ENCODE results near the gene ASIC3. TPM values are rescaled to one million over a fixed set of nuclear protein-coding genes. Genes with fewer than 3 reads are reported as not detected.

The ASIC3 gene
- total RNA-seq, 2 donors from 2014 or later: 2.5 to 3.0 TPM

DNA sequence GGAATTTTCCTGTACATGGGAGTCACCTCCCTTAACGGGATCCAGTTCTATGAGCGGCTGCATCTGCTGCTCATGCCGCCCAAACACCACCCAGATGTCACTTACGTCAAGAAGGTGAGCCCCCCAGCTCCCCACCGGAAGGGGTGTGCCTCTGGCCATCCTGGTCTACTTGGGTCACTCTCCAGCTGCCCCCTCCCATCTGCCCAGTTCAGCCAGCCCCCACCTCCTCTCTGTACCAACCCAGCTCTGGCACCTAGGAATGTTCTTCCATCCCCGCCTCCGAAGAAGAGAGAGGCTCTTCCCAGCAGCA is 27.3 kb downstream of the ASIC3 start:
- no peak for DNase-seq
- H3K9me3 Mint-ChIP-seq: no peaks in the 10 kb centered on the region
- Histone ChIP-seq H3K4me1 (ENCODE audit: control insufficient read depth, insufficient read depth, low read length) (peaks cover 15% of the 10 kb centered on the region), H3K9ac (ENCODE audit: extremely low read depth, low read length, poor library complexity, severe bottlenecking) (no peak overlapping the region), H3K36me3 (ENCODE audit: control insufficient read depth, insufficient read depth, low read length) (peaks cover 25% of the 10 kb centered on the region), H3K27me3 (ENCODE audit: control insufficient read depth, insufficient read depth, low read length, poor library complexity, severe bottlenecking) (no peaks in the 10 kb centered on the region), H3K4me3 (ENCODE audit: low read length) (no peak overlapping the region), H3K9me3 (ENCODE audit: control insufficient read depth, low read length) (no peaks in the 10 kb centered on the region), H3K27ac (ENCODE audit: low read depth, low read length) (no peak overlapping the region)
- H3K4me3 Mint-ChIP-seq: no peak overlapping the region
- no peak for TF ChIP-seq CTCF (conservative IDR thresholded peaks at IDR 0.05)
- peaks cover 39% of the 10 kb centered on the region for H3K36me3 Mint-ChIP-seq (ENCODE audit: low read depth)
- H3K27me3 Mint-ChIP-seq (ENCODE audit: insufficient read depth): no peaks in the 10 kb centered on the region
- peaks cover 25% of the 10 kb centered on the region for H3K4me1 Mint-ChIP-seq
- 92 to 94% methylated on average over 5 to 7 of the region's 7 CpGs for WGBS, 2 experiments (ENCODE audit: insufficient coverage in 1 of 2, insufficient read length in 1 of 2)
- H3K27ac Mint-ChIP-seq: no peak overlapping the region

GRCh38 chr7:151075978-151076426 is 27.7 kb downstream of the ASIC3 start:
- Mint-ChIP-seq H3K4me3 (no peak overlapping the region), H3K4me1 (peaks cover 25% of the 10 kb centered on the region), H3K27ac (peak overlapping the region; percentile 17), H3K27me3 (ENCODE audit: insufficient read depth) (no peaks in the 10 kb centered on the region), H3K9me3 (no peaks in the 10 kb centered on the region), H3K36me3 (ENCODE audit: low read depth) (peaks cover 35% of the 10 kb centered on the region)
- no peak overlapping the region for H3K4me3 ChIP-seq (ENCODE audit: low read length)
- 86 to 89% methylated on average over 12 to 22 of the region's 22 CpGs for WGBS, 2 experiments (ENCODE audit: insufficient coverage in 1 of 2, insufficient read length in 1 of 2)
- peaks cover 21% of the 10 kb centered on the region for H3K36me3 ChIP-seq (ENCODE audit: control insufficient read depth, insufficient read depth, low read length)
- DNase-seq: no peak
- H3K27me3 ChIP-seq (ENCODE audit: control insufficient read depth, insufficient read depth, low read length, poor library complexity, severe bottlenecking): no peaks in the 10 kb centered on the region
- no peaks in the 10 kb centered on the region for H3K9me3 ChIP-seq (ENCODE audit: control insufficient read depth, low read length)
- H3K9ac ChIP-seq (ENCODE audit: extremely low read depth, low read length, poor library complexity, severe bottlenecking): no peak overlapping the region
- no peak for TF ChIP-seq CTCF (conservative IDR thresholded peaks at IDR 0.05)
- H3K27ac ChIP-seq (ENCODE audit: low read depth, low read length): no peak overlapping the region
- peaks cover 15% of the 10 kb centered on the region for H3K4me1 ChIP-seq (ENCODE audit: control insufficient read depth, insufficient read depth, low read length)

DNA sequence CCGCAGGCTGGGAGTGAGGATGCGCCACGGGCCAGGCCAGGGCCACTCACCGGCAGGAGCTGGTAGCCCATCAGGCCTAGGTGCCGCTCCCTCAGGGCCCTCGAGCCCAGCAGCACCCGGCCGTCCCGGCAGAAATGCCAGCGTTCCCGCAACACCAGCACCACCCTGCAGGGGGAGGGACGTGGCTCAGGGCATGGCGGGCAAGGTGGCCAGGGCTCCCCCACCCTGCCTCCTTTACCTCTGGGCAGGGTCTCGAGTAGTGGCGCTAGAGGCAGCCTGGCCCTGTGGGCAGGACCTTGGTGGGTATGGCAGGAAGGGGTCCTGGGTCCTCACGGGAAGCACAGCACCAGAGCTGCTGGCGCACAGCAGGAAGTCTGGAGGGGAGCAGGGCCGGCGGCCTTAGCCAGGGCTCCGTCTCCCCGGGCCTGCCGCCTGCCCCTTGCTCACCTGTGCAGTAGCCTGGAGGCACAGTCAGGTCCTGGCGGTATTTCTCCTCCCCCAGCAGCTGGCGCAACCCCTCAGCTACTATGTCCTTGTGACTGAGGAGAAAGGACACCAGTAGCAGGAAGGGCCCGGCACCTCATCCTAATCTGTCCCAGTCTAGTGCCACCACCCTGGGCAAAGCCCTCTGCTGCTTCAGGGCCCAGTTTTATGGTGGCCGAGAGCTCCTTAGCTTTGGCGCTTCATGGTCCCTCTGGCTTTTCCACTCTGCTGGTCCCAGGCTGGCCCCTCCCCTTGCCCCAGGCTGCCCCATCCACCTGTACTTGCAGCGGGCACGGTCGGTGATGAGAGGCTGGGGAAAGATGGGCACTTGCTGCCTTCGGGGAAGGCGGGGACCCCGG is 28.8 kb downstream of the ASIC3 start:
- Histone ChIP-seq H3K27ac (ENCODE audit: low read depth, low read length) (no peak overlapping the region), H3K27me3 (ENCODE audit: control insufficient read depth, insufficient read depth, low read length, poor library complexity, severe bottlenecking) (no peaks in the 10 kb centered on the region), H3K4me1 (ENCODE audit: control insufficient read depth, insufficient read depth, low read length) (peaks cover 20% of the 10 kb centered on the region), H3K36me3 (ENCODE audit: control insufficient read depth, insufficient read depth, low read length) (peaks cover 20% of the 10 kb centered on the region), H3K9ac (ENCODE audit: extremely low read depth, low read length, poor library complexity, severe bottlenecking) (no peak overlapping the region), H3K4me3 (ENCODE audit: low read length) (no peak overlapping the region), H3K9me3 (ENCODE audit: control insufficient read depth, low read length) (no peaks in the 10 kb centered on the region)
- H3K4me1 Mint-ChIP-seq: peaks cover 27% of the 10 kb centered on the region
- H3K27ac Mint-ChIP-seq: peak overlapping the region; percentile 30
- peaks cover 28% of the 10 kb centered on the region for H3K36me3 Mint-ChIP-seq (ENCODE audit: low read depth)
- no peaks in the 10 kb centered on the region for H3K9me3 Mint-ChIP-seq
- TF ChIP-seq CTCF (conservative IDR thresholded peaks at IDR 0.05): peak; percentile 71
- no peak overlapping the region for H3K4me3 Mint-ChIP-seq
- H3K27me3 Mint-ChIP-seq (ENCODE audit: insufficient read depth): no peaks in the 10 kb centered on the region
- WGBS, 2 experiments (ENCODE audit: insufficient coverage in 1 of 2, insufficient read length in 1 of 2): 89 to 90% methylated on average over 19 to 33 of the region's 33 CpGs
- DNase-seq: peak; percentile 93

All from endodermal cell (in vitro differentiated cells).